ENCODE measurements around the gene TMEM69. TPM values are rescaled to one million over a fixed set of nuclear protein-coding genes. Genes with fewer than 3 reads are reported as not detected.
"Not testable (repeated sequence)": the region's sequence is repeated elsewhere in the genome, so short reads cannot be mapped to it uniquely, and the experiment has no call there.

The TMEM69 gene
- polyA plus RNA-seq, 3 donors: 48.5 to 65.2 (median 49.1) TPM

- no peak for DNase-seq (ENCODE audit: extremely low read depth in 1 of 11, low read depth in 9 of 11, low spot score in 4 of 11)
Measured at GRCh38 chr1:45716700-45717099, 28.7 kb downstream of the TMEM69 start.

GRCh38 chr1:45717386-45717785 is 29.4 kb downstream of the TMEM69 start:
- not testable (repeated sequence) for DNase-seq (ENCODE audit: extremely low read depth in 1 of 11, low read depth in 9 of 11, low spot score in 4 of 11)

GRCh38 chr1:45718289-45718688 is 30.3 kb downstream of the TMEM69 start:
- DNase-seq (ENCODE audit: extremely low read depth in 1 of 11, low read depth in 9 of 11, low spot score in 4 of 11): no peak

DNA sequence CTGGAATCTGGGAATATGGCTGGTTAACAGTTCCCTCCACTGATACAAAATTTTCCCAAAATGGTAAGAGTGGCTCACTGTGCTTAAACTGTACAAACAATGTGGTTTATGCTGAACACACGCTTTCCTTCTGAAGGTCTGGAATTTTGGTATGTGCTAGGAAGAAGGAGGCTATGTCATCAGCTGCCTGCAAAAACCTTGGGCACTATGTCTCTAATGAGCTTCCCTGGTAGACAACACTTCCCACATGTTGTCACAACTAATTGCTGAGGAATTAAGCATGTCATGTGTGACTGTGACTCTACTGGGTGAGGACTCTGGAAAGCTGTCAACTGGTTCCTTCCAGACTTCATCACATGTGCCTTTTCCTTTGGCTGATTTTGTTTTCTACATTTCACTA is 33.2 kb downstream of the TMEM69 start:
- peak in 1 of 11 donors; percentile 4 for DNase-seq (ENCODE audit: extremely low read depth in 1 of 11, low read depth in 9 of 11, low spot score in 4 of 11)

DNA sequence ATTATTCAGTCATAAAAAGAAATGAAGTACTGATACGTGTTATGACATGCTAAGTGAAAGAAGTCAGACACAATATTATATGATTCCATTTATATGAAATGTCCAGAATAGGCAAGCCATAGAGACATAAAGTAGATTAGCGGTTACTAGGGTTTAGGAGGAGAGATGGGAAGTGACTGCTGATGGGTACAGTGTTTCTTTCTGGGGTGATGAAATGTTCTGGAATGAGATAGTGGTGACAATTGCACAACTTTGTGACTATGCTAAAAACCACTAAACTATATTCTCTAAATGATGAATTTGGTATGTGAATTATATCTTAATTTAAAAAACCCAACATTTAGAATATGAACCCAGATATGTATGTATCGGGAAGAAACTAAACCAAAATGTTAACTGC is 34.8 kb downstream of the TMEM69 start:
- no peak for DNase-seq (ENCODE audit: extremely low read depth in 1 of 11, low read depth in 9 of 11, low spot score in 4 of 11)

GRCh38 chr1:45723248-45723930 is 35.4 kb downstream of the TMEM69 start:
- DNase-seq (ENCODE audit: extremely low read depth in 1 of 11, low read depth in 9 of 11, low spot score in 4 of 11): no peak

GRCh38 chr1:45726007-45726406 is 38.0 kb downstream of the TMEM69 start:
- not testable (repeated sequence) for DNase-seq (ENCODE audit: extremely low read depth in 1 of 11, low read depth in 9 of 11, low spot score in 4 of 11)

DNA sequence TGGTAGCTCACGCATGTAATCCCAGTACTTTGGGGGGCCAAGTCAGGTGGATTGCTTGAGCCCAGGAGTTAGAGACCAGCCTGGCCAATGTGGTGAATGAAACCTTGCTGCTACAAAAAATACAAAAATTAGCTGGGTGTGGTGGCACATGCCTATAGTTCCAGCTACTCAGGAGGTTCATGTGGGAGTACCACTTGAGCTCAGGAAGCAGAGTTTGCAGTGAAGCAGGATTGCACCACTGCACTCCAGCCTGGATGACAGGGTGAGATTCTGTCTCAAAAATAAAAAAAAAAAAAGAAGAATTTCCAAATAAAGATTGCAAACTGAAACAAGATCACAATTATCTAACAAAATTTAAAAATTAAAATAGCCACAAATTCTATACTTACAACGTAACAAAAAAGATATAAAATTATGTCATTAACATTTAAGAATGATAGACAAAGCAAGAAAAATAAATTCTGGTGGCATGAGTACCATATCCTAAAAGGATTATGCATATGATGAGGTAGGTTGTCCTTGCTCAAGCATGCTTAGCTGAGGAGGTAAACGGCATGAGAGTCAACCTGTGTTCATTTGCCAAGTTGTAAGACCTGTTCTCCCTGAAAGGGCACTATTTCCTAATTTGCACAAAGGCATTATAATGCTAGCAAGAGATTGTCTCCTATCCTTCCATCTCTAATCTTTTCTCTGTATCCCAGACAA is 42.2 kb downstream of the TMEM69 start:
- peak in 3 of 11 donors; percentile 1 to 21 (median 4) for DNase-seq (ENCODE audit: extremely low read depth in 1 of 11, low read depth in 9 of 11, low spot score in 4 of 11)

DNA sequence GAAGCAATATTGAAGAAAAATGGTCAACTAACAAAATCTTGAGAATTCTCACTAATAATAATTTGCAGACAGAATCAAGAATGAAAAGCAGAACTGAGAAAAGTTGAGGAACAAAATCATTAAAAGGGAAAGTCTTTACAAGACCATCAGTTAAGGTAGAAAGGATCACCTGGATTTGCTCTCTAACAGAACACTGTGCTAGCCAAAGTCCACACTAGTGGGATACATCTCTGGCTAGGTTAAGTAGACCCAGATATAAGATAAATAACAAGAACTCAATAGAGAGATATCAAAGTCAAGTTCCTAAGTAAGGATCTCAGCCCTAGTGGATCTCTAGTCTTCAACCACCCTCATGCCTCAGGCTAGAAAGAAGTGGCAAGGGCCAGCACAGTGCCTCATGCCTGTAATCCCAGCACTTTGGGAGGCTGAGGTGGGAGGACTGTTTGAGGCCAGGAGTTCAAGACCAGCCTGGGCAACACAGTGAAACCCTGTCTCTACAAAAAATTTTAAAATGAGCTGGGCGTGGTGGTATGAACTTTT is 42.9 kb downstream of the TMEM69 start:
- DNase-seq (ENCODE audit: extremely low read depth in 1 of 11, low read depth in 9 of 11, low spot score in 4 of 11): no peak

GRCh38 chr1:45739137-45739536 is 51.2 kb downstream of the TMEM69 start:
- no peak for DNase-seq (ENCODE audit: extremely low read depth in 1 of 11, low read depth in 9 of 11, low spot score in 4 of 11)

GRCh38 chr1:45739641-45740156 is 51.7 kb downstream of the TMEM69 start:
- DNase-seq (ENCODE audit: extremely low read depth in 1 of 11, low read depth in 9 of 11, low spot score in 4 of 11): not testable (repeated sequence)

Other genes starting within 250 kb of the TMEM69 start
- 1 to 10 TPM; 6.4 to 8.1 (median 7.3) TPM for gene TESK2, start 197.0 kb upstream of the TMEM69 start, polyA plus RNA-seq (ENCODE audit: insufficient read length in 3 of 3)
- gene CCDC163, start 188.1 kb upstream of the TMEM69 start, polyA plus RNA-seq (ENCODE audit: insufficient read length in 3 of 3): 1 to 10 TPM; 1.7 to 2.5 (median 2.0) TPM
- 10 to 100 TPM; 10.6 to 16.4 (median 11.9) TPM for gene MMACHC, start 187.9 kb upstream of the TMEM69 start, polyA plus RNA-seq (ENCODE audit: insufficient read length in 3 of 3)
- 100 to 1,000 TPM; 301 to 376 (median 324) TPM for gene PRDX1, start 166.3 kb upstream of the TMEM69 start, polyA plus RNA-seq (ENCODE audit: insufficient read length in 3 of 3)
- 100 to 1,000 TPM; 289 to 345 (median 313) TPM for gene AKR1A1, start 137.4 kb upstream of the TMEM69 start, polyA plus RNA-seq (ENCODE audit: insufficient read length in 3 of 3)
- gene NASP, start 104.1 kb upstream of the TMEM69 start, polyA plus RNA-seq (ENCODE audit: insufficient read length in 3 of 3): 100 to 1,000 TPM; 338 to 386 (median 369) TPM
- gene CCDC17, start 64.1 kb upstream of the TMEM69 start, polyA plus RNA-seq (ENCODE audit: insufficient read length in 3 of 3): 1 to 10 TPM; 1.6 to 2.6 (median 1.8) TPM
- gene GPBP1L1, start 1.6 kb upstream of the TMEM69 start, polyA plus RNA-seq (ENCODE audit: insufficient read length in 3 of 3): 100 to 1,000 TPM; 101 to 123 (median 119) TPM
- gene IPP, start 62.5 kb downstream of the TMEM69 start, polyA plus RNA-seq (ENCODE audit: insufficient read length in 3 of 3): 10 to 100 TPM; 25.9 to 32.6 (median 31.7) TPM
- gene MAST2, start 115.4 kb downstream of the TMEM69 start, polyA plus RNA-seq (ENCODE audit: insufficient read length in 3 of 3): 10 to 100 TPM; 30.9 to 47.6 (median 34.6) TPM

Data from renal cortex interstitium (tissue), 11 donors.